Smooth muscle cell (in vitro differentiated cells): Measurements from ENCODE around the gene ADM5. TPM values are rescaled to one million over a fixed set of nuclear protein-coding genes. Genes with fewer than 3 reads are reported as not detected.
"Not testable (repeated sequence)": the region's sequence is repeated elsewhere in the genome, so short reads cannot be mapped to it uniquely, and the experiment has no call there.

Experiments
- DNase-seq: peaks from one replicate; lab custom pipeline; 2025; ENCODE audit not compliant: unreplicated experiment; lab: John Stamatoyannopoulos, UW
- H2AFZ ChIP-seq: fragments of 200-600 bp; sonication (generic); 2 replicates; pipeline ENCODE4 v1.6.0; 2016; ENCODE audit warnings: antibody characterized with exemption, low read depth, mild to moderate bottlenecking
- H3F3A ChIP-seq: fragments of 200-600 bp; sonication (generic); 2 replicates; pipeline ENCODE4 v1.6.0; 2017; ENCODE audit warnings: antibody characterized with exemption, low read depth
- H3K27ac ChIP-seq: fragments of 200-600 bp; sonication (generic); 2 replicates; pipeline ENCODE4 v1.5.1; 2016; ENCODE audit warnings: low read depth, mild to moderate bottlenecking
- H3K27me3 ChIP-seq: fragments of 200-600 bp; sonication (generic); 2 replicates; pipeline ENCODE4 v1.6.1; 2016; ENCODE audit warnings: low read depth, mild to moderate bottlenecking
- H3K36me3 ChIP-seq: fragments of 200-600 bp; sonication (generic); 2 replicates; pipeline ENCODE4 v1.5.1; 2016; ENCODE audit warnings: low read depth
- H3K4me1 ChIP-seq: fragments of 200-600 bp; sonication (generic); 2 replicates; pipeline ENCODE4 v1.5.1; 2016; ENCODE audit warnings: low read depth
- H3K4me2 ChIP-seq: fragments of 200-600 bp; sonication (generic); 2 replicates; pipeline ENCODE4 v1.6.0; 2016; ENCODE audit warnings: mild to moderate bottlenecking
- H3K4me3 ChIP-seq: fragments of 200-600 bp; sonication (generic); 2 replicates; pipeline ENCODE4 v1.5.1; 2016; ENCODE audit warnings: mild to moderate bottlenecking
- H3K79me2 ChIP-seq: fragments of 200-600 bp; sonication (generic); 2 replicates; pipeline ENCODE4 v1.6.0; 2016; ENCODE audit warnings: low read depth, mild to moderate bottlenecking
- H3K9ac ChIP-seq: fragments of 200-600 bp; sonication (generic); 2 replicates; pipeline ENCODE4 v1.6.0; 2016; ENCODE audit warnings: low read depth
- H3K9me3 ChIP-seq: fragments of 200-600 bp; sonication (generic); replicated peaks from 2 replicates; pipeline ENCODE4 v1.5.1; 2016; ENCODE audit warnings: low read depth
- H4K20me1 ChIP-seq: fragments of 200-600 bp; sonication (generic); 2 replicates; pipeline ENCODE4 v1.6.0; 2016; ENCODE audit warnings: low read depth
- WGBS: methylation state at CpG from one replicate; pipeline ENCODE4 v1.1.7; 2016; ENCODE audit warnings: low lambda C conversion rate; 5-methylcytosine and 5-hydroxymethylcytosine counted together
- polyA plus RNA-seq: library from polyadenylated mRNA; unstranded; fragments of >200 nt; fragmentation: Nextera tagmentation; extraction: Ambion mirVana; gene quantifications from 2 replicates; pipeline ENCODE4 v1.2.1, GENCODE V29; 2016
- total RNA-seq: library from RNA; depleted of rRNA; stranded (reverse); fragments of >200 nt; gene quantifications from 2 replicates; pipeline ENCODE4 v1.2.3, GENCODE V29; 2014
- TF ChIP-seq, protein P1 (sequence below): fragments of 200-600 bp; sonication (generic); IDR thresholded peaks from 2 replicates; pipeline ENCODE4 v1.5.1; 2017; ENCODE audit warnings: borderline replicate concordance, mild to moderate bottlenecking, antibody characterized with exemption; ENCODE audit not compliant: insufficient read depth, poor library complexity, severe bottlenecking

The ADM5 gene
- total and polyA plus RNA-seq, 2 experiments from 2014 or later, result 1.7 to 3.6 TPM

DNA sequence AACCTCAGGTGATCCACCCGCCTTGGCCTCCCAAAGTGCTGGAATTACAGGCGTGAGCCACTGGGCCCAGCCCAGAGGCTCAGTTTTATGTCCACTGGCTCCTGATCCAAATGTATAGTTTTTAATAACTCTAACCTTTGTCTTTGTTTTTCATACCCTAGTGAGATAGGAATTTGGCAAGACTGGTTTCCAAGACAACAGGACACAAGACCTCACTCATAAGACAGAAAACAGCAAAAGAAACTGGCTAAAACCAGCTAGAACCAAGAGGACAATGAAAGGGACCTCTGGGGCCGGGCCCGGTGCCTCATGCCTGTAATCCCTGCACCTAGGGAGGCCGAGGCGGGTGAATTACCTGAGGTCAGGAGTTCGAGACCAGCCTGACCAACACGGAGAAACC is 29.1 kb downstream of the ADM5 start:
- Histone ChIP-seq H3K36me3 (no peaks in the 10 kb centered on the region), H3K27ac (no peak overlapping the region), H3K4me2 (no peak overlapping the region), H3F3A (no peaks in the 10 kb centered on the region), H3K9ac (no peak overlapping the region), H2AFZ (no peak overlapping the region), H4K20me1 (no peaks in the 10 kb centered on the region), H3K79me2 (no peaks in the 10 kb centered on the region), H3K4me3 (no peak overlapping the region), H3K9me3 (no peaks in the 10 kb centered on the region), H3K4me1 (no peaks in the 10 kb centered on the region), H3K27me3 (no peaks in the 10 kb centered on the region)
- 97% methylated on average over 8 of the region's 8 CpGs for WGBS
- TF ChIP-seq, protein P1, sequence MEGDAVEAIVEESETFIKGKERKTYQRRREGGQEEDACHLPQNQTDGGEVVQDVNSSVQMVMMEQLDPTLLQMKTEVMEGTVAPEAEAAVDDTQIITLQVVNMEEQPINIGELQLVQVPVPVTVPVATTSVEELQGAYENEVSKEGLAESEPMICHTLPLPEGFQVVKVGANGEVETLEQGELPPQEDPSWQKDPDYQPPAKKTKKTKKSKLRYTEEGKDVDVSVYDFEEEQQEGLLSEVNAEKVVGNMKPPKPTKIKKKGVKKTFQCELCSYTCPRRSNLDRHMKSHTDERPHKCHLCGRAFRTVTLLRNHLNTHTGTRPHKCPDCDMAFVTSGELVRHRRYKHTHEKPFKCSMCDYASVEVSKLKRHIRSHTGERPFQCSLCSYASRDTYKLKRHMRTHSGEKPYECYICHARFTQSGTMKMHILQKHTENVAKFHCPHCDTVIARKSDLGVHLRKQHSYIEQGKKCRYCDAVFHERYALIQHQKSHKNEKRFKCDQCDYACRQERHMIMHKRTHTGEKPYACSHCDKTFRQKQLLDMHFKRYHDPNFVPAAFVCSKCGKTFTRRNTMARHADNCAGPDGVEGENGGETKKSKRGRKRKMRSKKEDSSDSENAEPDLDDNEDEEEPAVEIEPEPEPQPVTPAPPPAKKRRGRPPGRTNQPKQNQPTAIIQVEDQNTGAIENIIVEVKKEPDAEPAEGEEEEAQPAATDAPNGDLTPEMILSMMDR, result no peak
- DNase-seq, result no peak

DNA sequence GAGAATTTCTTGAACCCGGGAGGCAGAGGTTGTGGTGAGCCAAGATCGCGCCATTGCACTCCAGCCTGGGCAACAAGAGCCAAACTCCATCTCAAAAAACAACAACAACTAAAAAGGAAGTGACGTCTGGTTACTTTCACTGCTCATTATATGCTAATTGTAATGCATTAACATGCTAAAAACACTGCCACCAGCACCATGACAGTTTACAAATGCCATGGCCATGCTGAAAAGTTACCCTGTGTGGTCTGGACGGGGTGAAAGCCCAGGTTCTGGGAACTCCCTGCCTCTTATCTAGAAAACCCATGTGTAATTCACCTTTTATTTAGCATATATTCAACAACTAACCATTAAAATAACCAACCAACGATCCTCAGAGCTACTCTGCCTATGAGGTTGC is 29.6 kb downstream of the ADM5 start:
- Histone ChIP-seq H3K4me1 (no peaks in the 10 kb centered on the region), H4K20me1 (no peaks in the 10 kb centered on the region), H3K36me3 (no peaks in the 10 kb centered on the region), H3K79me2 (no peaks in the 10 kb centered on the region), H3K9ac (no peak overlapping the region), H3K4me2 (no peak overlapping the region), H3K4me3 (no peak overlapping the region), H3K9me3 (no peaks in the 10 kb centered on the region), H3K27me3 (no peaks in the 10 kb centered on the region), H2AFZ (no peak overlapping the region), H3K27ac (no peak overlapping the region), H3F3A (no peaks in the 10 kb centered on the region)
- 88% methylated on average over 6 of the region's 6 CpGs for WGBS
- no peak for DNase-seq
- TF ChIP-seq, protein P1, result no peak

DNA sequence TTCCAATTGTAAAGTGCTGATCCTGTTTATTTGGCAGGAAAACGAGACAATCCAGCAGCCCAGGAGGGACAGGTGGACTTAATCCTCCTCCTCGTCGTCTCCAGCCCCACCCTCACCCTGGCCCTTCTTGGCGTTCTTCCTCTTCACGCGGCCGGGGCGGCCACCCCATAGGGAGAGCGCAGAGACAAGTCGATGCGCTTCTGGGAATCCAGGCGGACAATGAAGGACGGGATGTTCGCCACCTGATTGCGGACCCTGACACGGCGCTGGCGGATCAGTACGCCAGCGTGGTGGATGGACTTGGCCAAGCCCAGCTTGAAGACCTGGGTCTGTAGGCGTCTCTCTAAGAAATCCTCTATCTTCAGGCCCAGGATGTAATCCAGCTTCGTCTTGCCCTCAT is 30.0 kb downstream of the ADM5 start:
- not testable (repeated sequence) for H3K9me3 ChIP-seq, H3F3A ChIP-seq, H3K36me3 ChIP-seq, H4K20me1 ChIP-seq, H3K4me2 ChIP-seq, H3K27me3 ChIP-seq, DNase-seq, H3K79me2 ChIP-seq, H3K4me1 ChIP-seq, H3K27ac ChIP-seq, H2AFZ ChIP-seq, H3K9ac ChIP-seq, H3K4me3 ChIP-seq
- 90% methylated on average over 22 of the region's 22 CpGs for WGBS

DNA sequence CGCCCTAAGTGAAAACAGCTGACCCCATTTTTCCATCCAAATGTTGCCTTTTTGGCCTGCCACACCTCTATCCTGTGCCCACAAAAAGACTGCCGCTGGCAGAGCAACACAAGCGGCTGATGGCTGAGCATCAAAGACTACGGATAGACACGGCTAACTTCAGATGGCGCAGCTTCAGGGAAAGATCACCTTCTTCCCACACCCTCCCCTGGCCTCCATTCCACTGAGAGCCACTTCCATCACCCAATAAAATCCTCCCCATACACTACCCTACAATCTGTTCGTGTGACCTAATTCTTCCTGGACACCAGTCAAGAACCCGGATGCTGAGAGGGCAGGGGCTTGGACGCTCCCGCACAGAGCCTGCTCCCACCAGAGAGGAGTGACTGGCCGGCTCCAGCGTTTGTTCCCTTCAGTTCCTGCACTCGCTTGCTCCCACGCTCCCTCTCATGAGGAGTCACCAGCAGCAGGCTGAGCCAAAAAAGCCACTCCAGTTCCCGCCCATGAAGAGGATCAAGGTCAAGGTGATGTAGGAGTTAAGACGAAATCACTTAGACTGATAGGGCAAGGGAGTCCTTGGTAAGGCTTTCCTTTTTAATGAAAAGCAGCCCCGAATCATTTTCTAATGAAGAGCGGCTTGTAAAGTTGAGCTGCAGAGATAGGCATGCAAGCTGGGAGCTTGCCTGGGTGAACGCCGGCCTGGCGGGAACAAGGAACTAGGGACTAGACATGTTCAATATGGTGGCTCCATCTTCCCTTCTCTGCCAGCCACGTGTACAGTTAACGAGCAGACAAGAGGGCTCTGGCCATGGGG is 38.0 kb downstream of the ADM5 start:
- H3K4me2 ChIP-seq, result no peak overlapping the region
- no peak overlapping the region for H3K27ac ChIP-seq
- H3F3A ChIP-seq, result no peaks in the 10 kb centered on the region
- no peaks in the 10 kb centered on the region for H4K20me1 ChIP-seq
- H3K9me3 ChIP-seq, result no peaks in the 10 kb centered on the region
- H3K36me3 ChIP-seq, result no peaks in the 10 kb centered on the region
- H2AFZ ChIP-seq, result no peak overlapping the region
- no peak for DNase-seq
- no peak overlapping the region for H3K9ac ChIP-seq
- no peaks in the 10 kb centered on the region for H3K4me1 ChIP-seq
- H3K79me2 ChIP-seq, result no peaks in the 10 kb centered on the region
- 76% methylated on average over 23 of the region's 23 CpGs for WGBS
- no peak overlapping the region for H3K4me3 ChIP-seq
- TF ChIP-seq, protein P1, result no peak
- H3K27me3 ChIP-seq, result no peaks in the 10 kb centered on the region
